Lower leg skin (tissue), 3 donors: Measurements from ENCODE around the gene PDLIM5.

Experiments used
- POLR2A ChIP-seq, 2 donors: fragments of 450-650 bp; IDR thresholded peaks; one replicate each; pipeline ENCODE4 v1.6.1; 2016 to 2017; ENCODE audit warnings: antibody characterized with exemption in 2 of 2, mild to moderate bottlenecking in 1 of 2, moderate library complexity in 1 of 2
- TF ChIP-seq, protein P1 (sequence below), 3 donors: fragments of 450-650 bp; IDR thresholded peaks; one replicate each; pipeline ENCODE4 v1.5.1; 2016; ENCODE audit warnings: antibody characterized with exemption in 3 of 3, mild to moderate bottlenecking in 3 of 3, moderate library complexity in 2 of 3

DNA sequence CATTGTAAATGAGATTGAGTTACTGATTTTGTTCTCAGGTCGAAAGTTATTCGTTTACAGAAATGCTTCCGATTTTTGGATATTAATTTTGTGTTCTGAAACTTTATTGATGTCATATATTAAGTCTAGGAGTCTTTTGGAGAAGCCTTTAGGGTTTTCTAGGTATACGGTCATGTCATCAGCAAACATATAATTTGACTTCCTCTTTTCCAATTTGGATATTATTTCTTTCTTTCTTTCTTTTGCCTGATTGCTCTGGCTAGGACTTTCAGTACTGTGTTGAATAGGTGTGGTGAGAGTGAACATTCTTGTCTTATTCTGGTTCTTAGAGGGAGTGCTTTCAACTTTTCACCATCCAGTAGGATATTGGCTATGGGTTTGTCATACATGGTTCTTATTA lies 35.4 kb upstream of the PDLIM5 start:
- TF ChIP-seq, protein P1, sequence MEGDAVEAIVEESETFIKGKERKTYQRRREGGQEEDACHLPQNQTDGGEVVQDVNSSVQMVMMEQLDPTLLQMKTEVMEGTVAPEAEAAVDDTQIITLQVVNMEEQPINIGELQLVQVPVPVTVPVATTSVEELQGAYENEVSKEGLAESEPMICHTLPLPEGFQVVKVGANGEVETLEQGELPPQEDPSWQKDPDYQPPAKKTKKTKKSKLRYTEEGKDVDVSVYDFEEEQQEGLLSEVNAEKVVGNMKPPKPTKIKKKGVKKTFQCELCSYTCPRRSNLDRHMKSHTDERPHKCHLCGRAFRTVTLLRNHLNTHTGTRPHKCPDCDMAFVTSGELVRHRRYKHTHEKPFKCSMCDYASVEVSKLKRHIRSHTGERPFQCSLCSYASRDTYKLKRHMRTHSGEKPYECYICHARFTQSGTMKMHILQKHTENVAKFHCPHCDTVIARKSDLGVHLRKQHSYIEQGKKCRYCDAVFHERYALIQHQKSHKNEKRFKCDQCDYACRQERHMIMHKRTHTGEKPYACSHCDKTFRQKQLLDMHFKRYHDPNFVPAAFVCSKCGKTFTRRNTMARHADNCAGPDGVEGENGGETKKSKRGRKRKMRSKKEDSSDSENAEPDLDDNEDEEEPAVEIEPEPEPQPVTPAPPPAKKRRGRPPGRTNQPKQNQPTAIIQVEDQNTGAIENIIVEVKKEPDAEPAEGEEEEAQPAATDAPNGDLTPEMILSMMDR (IDR thresholded peaks at IDR 0.05) = no peak
- no peak for TF ChIP-seq POLR2A (IDR thresholded peaks at IDR 0.05)
